ENCODE measurements around the gene TMEM141.
"Not testable (repeated sequence)": the region's sequence is repeated elsewhere in the genome, so short reads cannot be mapped to it uniquely, and the experiment has no call there.

TMEM141 gene

GRCh38 chr9:136796238-136796774, 5.2 kb downstream of the TMEM141 start, which contains the start of gene CCDC183:
CCDC183 (plus strand) TSS chr9:136796338; CDS start chr9:136796398, 60 bp downstream.
- DNase-seq: no peak

GRCh38 chr9:136796775-136797347, 5.7 kb downstream of the TMEM141 start:
- DNase-seq: not testable (repeated sequence)

- DNase-seq: no peak
Measured at GRCh38 chr9:136798708-136799078, 7.5 kb downstream of the TMEM141 start.

DNA sequence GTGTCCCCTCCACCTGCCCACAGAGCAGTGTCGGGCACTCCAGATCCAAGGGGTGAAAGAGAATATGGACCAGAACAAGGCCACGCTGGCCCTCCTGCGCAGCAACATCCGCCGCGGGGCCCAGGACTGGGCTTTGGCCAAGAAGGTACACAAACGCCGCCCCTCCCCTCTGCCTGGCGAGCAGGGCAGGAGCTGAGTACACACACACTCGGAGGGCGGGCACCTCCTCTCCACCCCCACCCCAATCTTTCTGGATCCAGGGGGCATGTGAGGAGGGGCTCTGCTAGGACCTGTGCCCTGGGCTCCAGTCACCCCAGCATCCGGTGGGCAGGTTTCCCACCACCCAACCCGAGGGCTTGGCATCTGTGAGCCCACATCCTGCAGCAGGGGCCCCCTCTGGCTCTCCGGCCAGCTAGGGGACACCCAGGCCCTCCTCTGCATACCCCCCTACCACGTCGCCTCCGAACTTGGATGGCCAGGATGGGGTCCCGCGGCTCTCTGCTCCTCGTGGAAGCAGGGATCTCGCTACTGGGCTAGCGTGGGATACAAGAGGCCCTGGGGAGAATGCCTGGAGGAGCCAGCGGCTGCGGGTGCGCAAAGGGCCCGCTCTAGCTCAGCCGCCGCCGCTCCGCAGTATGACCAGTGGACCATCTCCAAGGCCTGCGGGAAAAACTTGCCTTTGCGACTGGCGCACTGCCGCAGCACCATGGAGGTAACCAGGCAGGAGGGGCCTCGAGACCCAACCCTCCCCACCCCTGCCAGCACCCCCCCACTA, 8.1 kb downstream of the TMEM141 start:
- DNase-seq: no peak

GRCh38 chr9:136799854-136800657, 8.9 kb downstream of the TMEM141 start:
- peak; percentile 94 for DNase-seq

- no peak for DNase-seq
Measured at GRCh38 chr9:136802321-136802720, 11.2 kb downstream of the TMEM141 start.

DNA sequence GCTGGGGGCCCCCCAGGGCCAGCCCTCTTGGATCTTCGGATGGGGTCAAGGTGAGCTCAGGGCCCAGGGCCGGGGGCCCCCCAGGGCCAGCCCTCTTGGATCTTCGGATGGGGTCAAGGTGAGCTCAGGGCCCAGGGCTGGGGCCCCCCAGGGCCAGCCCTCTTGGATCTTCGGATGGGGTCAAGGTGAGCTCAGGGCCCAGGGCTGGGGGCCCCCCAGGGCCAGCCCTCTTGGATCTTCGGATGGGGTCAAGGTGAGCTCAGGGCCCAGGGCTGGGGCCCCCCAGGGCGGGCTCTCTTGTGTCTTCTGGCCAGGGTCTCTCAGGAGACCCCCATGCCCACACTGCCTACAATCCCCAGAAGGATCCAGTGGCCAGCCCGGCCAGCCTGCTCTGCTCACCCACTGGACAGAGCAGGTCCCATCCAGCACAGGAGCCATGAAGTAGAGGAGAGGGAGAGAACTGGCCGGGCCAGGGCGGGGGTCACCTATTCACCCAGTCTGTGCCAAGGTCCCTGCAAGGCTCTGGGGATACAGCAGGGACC, 11.9 kb downstream of the TMEM141 start:
- DNase-seq: not testable (repeated sequence)

GRCh38 chr9:136803551-136804508, 12.7 kb downstream of the TMEM141 start:
- no peak for DNase-seq

DNA sequence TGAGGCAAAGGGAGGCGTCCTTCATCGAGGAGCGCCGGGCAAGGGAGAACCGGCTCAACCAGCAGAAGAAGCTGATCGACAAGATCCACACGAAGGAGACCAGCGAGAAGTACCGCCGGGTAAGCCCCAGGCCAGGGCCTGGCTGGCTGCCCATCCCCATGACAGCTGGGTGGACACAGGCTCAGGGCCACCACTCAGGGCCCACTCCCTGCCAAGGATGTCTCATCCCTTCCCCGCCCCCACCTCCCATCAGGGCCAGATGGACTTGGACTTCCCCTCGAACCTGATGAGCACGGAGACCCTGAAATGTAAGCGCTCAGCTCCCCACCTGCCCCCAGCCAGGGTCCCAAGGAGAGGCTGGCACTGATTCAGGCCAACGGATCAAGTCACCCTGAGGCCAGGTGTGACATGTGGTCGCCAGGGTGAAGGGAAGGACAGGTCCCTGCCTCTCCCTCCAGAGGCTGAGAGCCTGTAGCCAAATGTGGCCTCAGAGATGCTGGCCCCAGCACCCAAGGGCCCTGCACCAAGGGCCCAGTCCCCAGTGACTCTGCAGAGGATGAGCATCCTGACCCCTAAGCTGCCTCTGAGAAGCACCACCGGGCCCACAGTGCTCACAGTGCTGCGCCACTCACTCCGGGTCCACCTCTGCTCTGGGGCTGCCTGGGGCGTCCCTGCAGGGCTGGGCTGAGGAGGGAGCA, 13.5 kb downstream of the TMEM141 start:
- no peak for DNase-seq

DNA sequence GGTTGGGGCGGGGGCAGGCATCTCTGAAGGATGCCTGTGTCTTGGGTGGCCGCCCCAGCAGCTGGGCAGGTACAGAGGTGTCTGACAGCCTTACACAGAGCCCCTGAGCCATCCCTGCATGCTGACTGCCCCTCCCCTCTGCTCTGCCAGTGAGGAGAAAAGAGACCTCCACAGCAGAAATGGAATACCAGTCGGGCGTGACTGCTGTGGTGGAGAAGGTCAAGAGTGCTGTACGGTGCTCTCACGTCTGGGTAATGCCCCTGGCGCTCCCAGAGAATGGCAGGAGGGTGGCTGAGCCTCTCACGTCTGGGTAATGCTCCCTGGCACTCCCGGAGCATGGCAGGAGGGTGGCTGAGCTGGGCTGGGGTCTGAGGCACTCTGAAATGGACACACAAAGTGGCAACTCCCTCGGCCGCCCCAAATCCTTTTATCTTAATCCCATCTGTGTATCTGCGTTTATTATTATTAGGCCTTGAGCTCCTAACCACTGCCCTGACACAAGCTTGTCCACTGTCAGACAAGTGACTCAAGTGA, 14.1 kb downstream of the TMEM141 start:
- no peak for DNase-seq

- no peak for DNase-seq
Measured at GRCh38 chr9:136806067-136806466, 14.9 kb downstream of the TMEM141 start.

GRCh38 chr9:136806631-136807201, 15.6 kb downstream of the TMEM141 start:
- no peak for DNase-seq

GRCh38 chr9:136807281-136808074, 16.3 kb downstream of the TMEM141 start, which contains the start of gene RABL6:
RABL6 (plus strand) TSS chr9:136807948; CDS start chr9:136808197, 249 bp downstream.
- DNase-seq: peak; percentile 74 to 81

DNA sequence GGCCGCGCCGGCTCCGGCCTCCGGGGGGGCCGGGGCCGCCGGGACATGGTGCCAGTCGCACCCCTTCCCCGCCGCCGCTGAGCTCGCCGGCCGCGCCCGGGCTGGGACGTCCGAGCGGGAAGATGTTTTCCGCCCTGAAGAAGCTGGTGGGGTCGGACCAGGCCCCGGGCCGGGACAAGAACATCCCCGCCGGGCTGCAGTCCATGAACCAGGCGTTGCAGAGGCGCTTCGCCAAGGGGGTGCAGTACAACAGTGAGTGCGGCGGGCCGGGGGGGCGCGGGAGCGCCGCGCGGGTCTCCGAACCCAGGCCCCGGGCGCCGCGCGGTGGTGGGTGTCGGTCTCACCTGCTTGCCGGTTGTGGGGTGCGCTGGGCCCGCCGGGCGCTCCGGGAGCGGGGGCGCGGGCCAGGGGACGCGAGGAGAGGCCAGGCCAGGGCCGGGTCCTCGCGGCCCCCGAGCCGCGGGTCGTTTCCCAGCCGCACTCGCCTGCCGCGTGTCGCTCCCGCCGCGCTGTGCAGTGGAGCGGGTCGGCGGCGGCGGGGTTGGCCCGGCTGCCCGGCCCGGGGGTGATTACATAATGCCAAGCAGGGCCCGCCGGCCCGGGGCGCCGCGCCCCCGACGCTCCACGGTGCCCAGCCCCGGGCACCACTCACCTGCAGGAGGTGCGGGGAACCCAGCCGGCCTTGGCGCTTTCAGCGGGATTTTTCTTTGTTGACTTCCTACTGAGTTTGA, 17.1 kb downstream of the TMEM141 start:
- DNase-seq: peak; percentile 49 to 63

GRCh38 chr9:136808806-136809158, 17.6 kb downstream of the TMEM141 start:
- no peak for DNase-seq

DNA sequence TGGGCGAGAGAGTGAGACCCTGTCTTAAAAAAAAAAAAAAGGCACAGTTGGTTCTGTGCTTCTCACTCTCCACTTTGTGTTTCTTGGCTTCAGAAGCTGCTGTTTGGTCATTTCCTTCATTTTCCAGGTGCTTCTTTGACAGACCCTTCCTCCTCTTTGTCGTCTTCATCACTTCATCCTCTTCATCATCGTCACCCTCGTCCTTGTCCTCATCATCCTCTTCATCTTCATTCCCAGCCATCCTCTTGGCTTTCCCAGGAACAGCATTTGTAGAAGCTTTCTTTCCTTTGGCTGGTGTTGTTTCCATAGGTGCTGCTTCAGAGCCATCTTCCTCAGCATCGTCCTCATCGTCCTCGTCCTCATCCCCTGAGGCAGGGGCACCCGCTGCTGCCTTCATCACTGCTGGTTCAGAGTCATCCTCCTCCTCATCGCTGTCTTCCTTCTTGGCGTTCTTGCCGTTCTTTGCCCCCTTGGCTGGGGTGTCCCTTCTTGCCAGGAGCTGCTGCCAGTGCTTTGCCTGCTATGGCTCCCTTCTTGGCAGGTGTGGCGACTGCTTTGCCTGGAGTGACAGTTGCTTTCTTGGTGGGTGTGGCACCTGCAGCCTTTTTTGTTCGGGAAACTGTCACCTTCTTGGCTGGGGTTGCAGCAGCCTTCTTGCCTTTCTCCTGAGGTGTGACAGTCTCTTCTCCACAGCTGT, 23.7 kb downstream of the TMEM141 start:
- DNase-seq: no peak

DNA sequence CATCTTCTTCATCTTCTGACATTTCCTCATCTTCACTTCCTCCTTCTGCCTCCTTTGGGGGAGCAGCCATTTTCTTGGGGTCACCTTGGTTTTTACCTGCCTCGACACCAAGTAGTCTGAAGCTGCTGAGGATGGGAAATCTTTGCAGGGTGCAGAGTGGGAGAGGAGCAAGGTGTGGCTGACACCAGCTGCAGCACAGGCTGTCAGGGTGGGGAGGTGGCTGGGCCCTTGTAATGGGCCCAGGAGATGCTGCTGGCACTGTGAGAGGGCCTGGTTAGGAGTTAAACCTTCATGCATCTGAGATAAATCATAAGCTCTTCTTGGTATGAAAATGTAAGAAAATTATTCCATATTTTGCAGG, 24.3 kb downstream of the TMEM141 start:
- DNase-seq: no peak
